Neural progenitor cell (in vitro differentiated cells): ENCODE data around the gene LDHAL6A. TPM values are rescaled to one million over a fixed set of nuclear protein-coding genes. Genes with fewer than 3 reads are reported as not detected.

Experiments
- DNase-seq: peaks from one replicate; pipeline ENCODE4 v3.0.0-alpha.2; 2016; ENCODE audit warnings: low spot score
- H2AFZ ChIP-seq: fragments of 200-600 bp; sonication (generic); replicated peaks from 2 replicates; pipeline ENCODE4 v1.6.1; 2016; ENCODE audit warnings: antibody characterized with exemption
- H3F3A ChIP-seq: fragments of 200-600 bp; sonication (generic); 2 replicates; pipeline ENCODE4 v1.6.1; 2016; ENCODE audit warnings: antibody characterized with exemption, low read depth
- H3K27ac ChIP-seq: fragments of 200-600 bp; sonication (generic); 2 replicates; pipeline ENCODE4 v1.5.1; 2016; ENCODE audit warnings: mild to moderate bottlenecking
- H3K27me3 ChIP-seq: fragments of 200-600 bp; sonication (generic); 2 replicates; pipeline ENCODE4 v1.6.1; 2016; ENCODE audit warnings: mild to moderate bottlenecking, moderate library complexity
- H3K36me3 ChIP-seq: fragments of 200-600 bp; sonication (generic); 2 replicates; pipeline ENCODE4 v1.5.1; 2016
- H3K4me1 ChIP-seq: fragments of 200-600 bp; sonication (generic); 2 replicates; pipeline ENCODE4 v1.6.1; 2016; ENCODE audit warnings: mixed run types
- H3K4me2 ChIP-seq: fragments of 200-600 bp; sonication (generic); 2 replicates; pipeline ENCODE4 v1.6.1; 2016
- H3K4me3 ChIP-seq: fragments of 200-600 bp; sonication (generic); 2 replicates; pipeline ENCODE4 v1.5.1; 2016
- H3K79me2 ChIP-seq: fragments of 200-600 bp; sonication (generic); 2 replicates; pipeline ENCODE4 v1.6.1; 2016; ENCODE audit warnings: low read depth
- H3K9ac ChIP-seq: fragments of 200-600 bp; sonication (generic); 2 replicates; pipeline ENCODE4 v1.6.1; 2016
- H3K9me3 ChIP-seq: fragments of 200-600 bp; sonication (generic); 2 replicates; pipeline ENCODE4 v1.5.1; 2016; ENCODE audit warnings: low read depth
- H4K20me1 ChIP-seq: fragments of 200-600 bp; sonication (generic); 2 replicates; pipeline ENCODE4 v1.6.1; 2016; ENCODE audit warnings: low read depth
- H3K27ac Mint-ChIP-seq: 3 replicates; pipeline ENCODE4 v1.8.0; 2021; ENCODE audit warnings: mixed read lengths
- H3K27me3 Mint-ChIP-seq: 2 replicates; pipeline ENCODE4 v1.8.0; 2022; ENCODE audit warnings: low read depth, mild to moderate bottlenecking, inconsistent platforms, moderate library complexity, mixed read lengths; ENCODE audit not compliant: insufficient read depth
- H3K36me3 Mint-ChIP-seq: 3 replicates; pipeline ENCODE4 v1.8.0; 2021; ENCODE audit warnings: mixed read lengths
- H3K4me1 Mint-ChIP-seq: 3 replicates; pipeline ENCODE4 v1.8.0; 2021; ENCODE audit warnings: mixed read lengths
- H3K4me3 Mint-ChIP-seq: 3 replicates; pipeline ENCODE4 v1.8.0; 2021; ENCODE audit warnings: mild to moderate bottlenecking, moderate library complexity, mixed read lengths
- H3K9me3 Mint-ChIP-seq: 3 replicates; pipeline ENCODE4 v1.8.0; 2020; ENCODE audit warnings: mixed read lengths
- EZH2 ChIP-seq: fragments of 200-600 bp; sonication (generic); IDR thresholded peaks from 2 replicates; pipeline ENCODE4 v1.6.1; 2017; ENCODE audit warnings: antibody characterized with exemption, mild to moderate bottlenecking, moderate library complexity
- EZH2phosphoT487 ChIP-seq: fragments of 200-600 bp; sonication (generic); IDR thresholded peaks from 2 replicates; pipeline ENCODE4 v1.6.1; 2017; ENCODE audit warnings: antibody characterized with exemption
- total RNA-seq: library from RNA; depleted of rRNA; stranded (reverse); fragments of >200 nt; gene quantifications from 2 replicates; pipeline ENCODE4 v1.2.3, GENCODE V29; 2015; ENCODE audit warnings: low replicate concordance
- TF ChIP-seq, protein P1 (sequence below): fragments of 200-600 bp; sonication (generic); IDR thresholded peaks from 2 replicates; pipeline ENCODE4 v1.5.1; 2017; ENCODE audit warnings: antibody characterized with exemption, mild to moderate bottlenecking

LDHAL6A gene
- total RNA-seq, 1 donor from 2014 or later = not detected

GRCh38 chr11:18472587-18472986, 16.9 kb downstream of the LDHAL6A start:
- Histone ChIP-seq H2AFZ (no peak overlapping the region), H3K9ac (no peak overlapping the region), H3K36me3 (no peaks in the 10 kb centered on the region), H3K27ac (no peak overlapping the region), H3K9me3 (no peaks in the 10 kb centered on the region), H3F3A (no peaks in the 10 kb centered on the region), H3K4me3 (no peak overlapping the region), H3K4me1 (no peaks in the 10 kb centered on the region), H3K27me3 (no peaks in the 10 kb centered on the region), H3K4me2 (no peak overlapping the region), H3K79me2 (no peaks in the 10 kb centered on the region), H4K20me1 (no peaks in the 10 kb centered on the region)
- no peak overlapping the region for H3K4me3 Mint-ChIP-seq
- no peaks in the 10 kb centered on the region for H3K4me1 Mint-ChIP-seq
- H3K27ac Mint-ChIP-seq = no peak overlapping the region
- no peak for DNase-seq
- H3K36me3 Mint-ChIP-seq = peaks cover 3% of the 10 kb centered on the region
- TF ChIP-seq EZH2 (no peak), EZH2phosphoT487 (no peak)
- TF ChIP-seq, protein P1, sequence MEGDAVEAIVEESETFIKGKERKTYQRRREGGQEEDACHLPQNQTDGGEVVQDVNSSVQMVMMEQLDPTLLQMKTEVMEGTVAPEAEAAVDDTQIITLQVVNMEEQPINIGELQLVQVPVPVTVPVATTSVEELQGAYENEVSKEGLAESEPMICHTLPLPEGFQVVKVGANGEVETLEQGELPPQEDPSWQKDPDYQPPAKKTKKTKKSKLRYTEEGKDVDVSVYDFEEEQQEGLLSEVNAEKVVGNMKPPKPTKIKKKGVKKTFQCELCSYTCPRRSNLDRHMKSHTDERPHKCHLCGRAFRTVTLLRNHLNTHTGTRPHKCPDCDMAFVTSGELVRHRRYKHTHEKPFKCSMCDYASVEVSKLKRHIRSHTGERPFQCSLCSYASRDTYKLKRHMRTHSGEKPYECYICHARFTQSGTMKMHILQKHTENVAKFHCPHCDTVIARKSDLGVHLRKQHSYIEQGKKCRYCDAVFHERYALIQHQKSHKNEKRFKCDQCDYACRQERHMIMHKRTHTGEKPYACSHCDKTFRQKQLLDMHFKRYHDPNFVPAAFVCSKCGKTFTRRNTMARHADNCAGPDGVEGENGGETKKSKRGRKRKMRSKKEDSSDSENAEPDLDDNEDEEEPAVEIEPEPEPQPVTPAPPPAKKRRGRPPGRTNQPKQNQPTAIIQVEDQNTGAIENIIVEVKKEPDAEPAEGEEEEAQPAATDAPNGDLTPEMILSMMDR = no peak
- no peaks in the 10 kb centered on the region for H3K9me3 Mint-ChIP-seq
- no peaks in the 10 kb centered on the region for H3K27me3 Mint-ChIP-seq

DNA sequence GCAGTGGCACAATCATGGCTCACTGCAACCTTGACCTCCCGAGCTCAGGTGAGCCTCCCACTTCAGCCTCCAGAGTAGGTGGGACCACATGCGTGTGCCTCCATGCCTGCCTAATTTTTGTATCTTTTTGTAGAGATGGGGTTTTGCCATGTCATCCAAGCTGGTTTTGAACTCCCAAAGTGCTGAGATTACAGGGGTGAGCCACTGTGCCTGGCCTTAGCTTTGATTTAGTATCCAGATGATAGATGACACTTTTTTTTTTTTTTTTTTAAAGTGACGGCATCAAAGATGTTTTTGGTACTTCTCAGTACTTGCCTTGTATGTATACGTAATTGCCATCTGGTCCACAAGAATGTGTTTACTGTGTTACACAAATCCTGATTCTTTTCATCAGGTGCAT, 23.4 kb downstream of the LDHAL6A start:
- Mint-ChIP-seq H3K36me3 (peaks cover 38% of the 10 kb centered on the region), H3K9me3 (no peaks in the 10 kb centered on the region), H3K4me3 (no peak overlapping the region), H3K27me3 (no peaks in the 10 kb centered on the region), H3K4me1 (no peaks in the 10 kb centered on the region), H3K27ac (no peak overlapping the region)
- Histone ChIP-seq H3K36me3 (no peaks in the 10 kb centered on the region), H3K27ac (no peak overlapping the region), H4K20me1 (no peaks in the 10 kb centered on the region), H3K9me3 (no peaks in the 10 kb centered on the region), H3K27me3 (no peaks in the 10 kb centered on the region), H3K4me1 (no peaks in the 10 kb centered on the region), H3K4me2 (no peak overlapping the region), H3K4me3 (no peak overlapping the region), H3F3A (no peaks in the 10 kb centered on the region), H2AFZ (no peak overlapping the region), H3K9ac (no peak overlapping the region), H3K79me2 (no peaks in the 10 kb centered on the region)
- DNase-seq = no peak
- TF ChIP-seq EZH2phosphoT487 (no peak), EZH2 (no peak)
- TF ChIP-seq, protein P1 = no peak

DNA sequence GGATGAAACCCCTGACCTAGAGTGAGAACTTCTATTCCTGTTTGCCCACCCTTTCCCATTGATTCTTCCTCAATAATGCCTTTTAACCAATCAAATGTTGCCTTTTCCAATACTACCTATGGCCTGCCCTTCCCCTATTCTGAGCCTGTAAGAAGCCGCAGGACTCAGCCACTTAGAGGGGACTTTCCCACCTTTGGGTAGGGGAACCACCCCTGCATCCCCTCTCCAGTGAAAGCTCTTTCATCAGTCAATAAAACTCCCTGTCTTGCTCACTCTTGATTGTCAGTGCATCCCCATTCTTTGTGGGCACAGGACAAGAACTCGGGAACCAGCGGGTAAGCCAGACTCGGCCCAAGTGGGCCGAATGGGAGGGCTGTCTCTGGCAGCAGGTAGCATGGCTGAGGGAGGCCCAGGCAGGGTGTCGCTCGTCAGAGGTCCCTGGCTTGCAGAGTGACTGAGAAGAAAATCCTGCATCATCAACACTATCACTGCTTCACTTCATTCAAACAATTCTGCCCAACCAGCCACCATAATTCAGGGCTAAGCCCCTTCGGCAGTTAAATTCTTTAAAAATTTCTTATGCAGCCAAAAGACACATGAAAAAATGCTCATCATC, 30.4 kb downstream of the LDHAL6A start:
- Histone ChIP-seq H2AFZ (no peak overlapping the region), H3K36me3 (no peaks in the 10 kb centered on the region), H3K79me2 (no peaks in the 10 kb centered on the region), H3K4me3 (no peak overlapping the region), H3K9ac (no peak overlapping the region), H3K9me3 (no peaks in the 10 kb centered on the region), H3K4me1 (no peaks in the 10 kb centered on the region), H4K20me1 (no peaks in the 10 kb centered on the region), H3K27me3 (no peaks in the 10 kb centered on the region), H3F3A (no peaks in the 10 kb centered on the region), H3K4me2 (no peak overlapping the region), H3K27ac (no peak overlapping the region)
- Mint-ChIP-seq H3K4me3 (no peak overlapping the region), H3K4me1 (no peaks in the 10 kb centered on the region), H3K27me3 (no peaks in the 10 kb centered on the region), H3K36me3 (peaks cover 24% of the 10 kb centered on the region), H3K9me3 (no peaks in the 10 kb centered on the region), H3K27ac (no peak overlapping the region)
- DNase-seq = no peak
- TF ChIP-seq EZH2phosphoT487 (no peak), EZH2 (no peak)
- TF ChIP-seq, protein P1 = no peak
